Neuronal stem cell (in vitro differentiated cells): ENCODE data around the gene PANX1.

Source experiments
- DNase-seq: peaks from one replicate; pipeline ENCODE4 v3.0.0-alpha.2; 2013; ENCODE audit warnings: low spot score
- H2AFZ ChIP-seq: one replicate; pipeline ENCODE4 v1.6.1; 2013; ENCODE audit warnings: mild to moderate bottlenecking, low read length, inconsistent platforms
- H2AK5ac ChIP-seq: 2 replicates; pipeline ENCODE4 v1.6.1; 2013; ENCODE audit warnings: low read depth, mild to moderate bottlenecking, inconsistent platforms, low read length, moderate library complexity, mixed read lengths
- H2BK120ac ChIP-seq: 2 replicates; pipeline ENCODE4 v1.6.1; 2013; ENCODE audit warnings: low read depth, mild to moderate bottlenecking, inconsistent platforms, low read length, moderate library complexity, mixed read lengths
- H2BK12ac ChIP-seq: one replicate; pipeline ENCODE4 v1.6.1; 2013; ENCODE audit warnings: low read length, inconsistent platforms
- H2BK15ac ChIP-seq: 2 replicates; pipeline ENCODE4 v1.6.1; 2013; ENCODE audit warnings: mild to moderate bottlenecking, low read length, inconsistent platforms, mixed read lengths
- H2BK5ac ChIP-seq: one replicate; pipeline ENCODE4 v1.6.1; 2013; ENCODE audit warnings: inconsistent platforms, mild to moderate bottlenecking, low read length, moderate library complexity
- H3K14ac ChIP-seq: one replicate; pipeline ENCODE4 v1.6.1; 2013; ENCODE audit warnings: low read length, inconsistent platforms
- H3K18ac ChIP-seq: 2 replicates; pipeline ENCODE4 v1.6.1; 2013; ENCODE audit warnings: low read length, inconsistent platforms
- H3K23ac ChIP-seq: 2 replicates; pipeline ENCODE4 v1.6.1; 2013; ENCODE audit warnings: low read depth, mild to moderate bottlenecking, mixed read lengths, low read length, inconsistent platforms; ENCODE audit not compliant: poor library complexity
- H3K27ac ChIP-seq: replicated peaks from 3 replicates; pipeline ENCODE4 v1.5.1; 2013; ENCODE audit warnings: low read length, inconsistent platforms
- H3K27me3 ChIP-seq, 3 experiments: 2 replicates each; pipeline ENCODE4 v1.6.1; 2013; ENCODE audit warnings: low read length in 3 of 3, mild to moderate bottlenecking in 2 of 3, inconsistent platforms in 1 of 3, low read depth in 1 of 3, mixed read lengths in 1 of 3, moderate library complexity in 1 of 3; ENCODE audit not compliant: control insufficient read depth in 3 of 3, insufficient read depth in 3 of 3
- H3K36me3 ChIP-seq, 2 donors: replicated peaks in 1 of 2; 2 replicates each; pipeline ENCODE4 v1.6.1; 2013; ENCODE audit warnings: low read length in 2 of 2; ENCODE audit not compliant: control insufficient read depth in 2 of 2, insufficient read depth in 2 of 2
- H3K4ac ChIP-seq: 2 replicates; pipeline ENCODE4 v1.6.1; 2013; ENCODE audit warnings: inconsistent platforms, mild to moderate bottlenecking, low read length, moderate library complexity
- H3K4me1 ChIP-seq, 2 donors: 1 replicate in 1 of 2; 2 replicates in 1 of 2; pipeline ENCODE4 v1.6.1; 2013; ENCODE audit warnings: low read length in 2 of 2, low read depth in 1 of 2; ENCODE audit not compliant: control insufficient read depth in 2 of 2, insufficient read depth in 1 of 2
- H3K4me2 ChIP-seq: one replicate; pipeline ENCODE4 v1.6.1; 2013; ENCODE audit warnings: mild to moderate bottlenecking, low read length, inconsistent platforms; ENCODE audit not compliant: insufficient read depth, poor library complexity, severe bottlenecking
- H3K4me3 ChIP-seq, 2 donors: 2 replicates each; pipeline ENCODE4 v1.5.1; 2013; ENCODE audit warnings: low read length in 2 of 2, mild to moderate bottlenecking in 2 of 2, inconsistent platforms in 1 of 2, moderate library complexity in 1 of 2
- H3K79me1 ChIP-seq: one replicate; pipeline ENCODE4 v1.6.1; 2013; ENCODE audit warnings: low read depth, mild to moderate bottlenecking, inconsistent platforms, low read length, moderate library complexity
- H3K9ac ChIP-seq: one replicate; pipeline ENCODE4 v1.6.1; 2013; ENCODE audit warnings: mild to moderate bottlenecking, low read depth, low read length, inconsistent platforms; ENCODE audit not compliant: poor library complexity
- H3K9me3 ChIP-seq, 2 donors: replicated peaks in 1 of 2; 2 replicates each; pipeline versions ENCODE3 to v1.6.1; 2013; ENCODE audit warnings: low read length in 2 of 2, mild to moderate bottlenecking in 2 of 2, inconsistent platforms in 1 of 2, low read depth in 1 of 2, mixed read lengths in 1 of 2, moderate library complexity in 1 of 2; ENCODE audit not compliant: control insufficient read depth in 2 of 2, insufficient read depth in 1 of 2
- H4K8ac ChIP-seq: one replicate; pipeline ENCODE4 v1.6.1; 2013; ENCODE audit warnings: low read depth, mild to moderate bottlenecking, inconsistent platforms, low read length, moderate library complexity
- H4K91ac ChIP-seq: one replicate; pipeline ENCODE4 v1.6.1; 2013; ENCODE audit warnings: low read length, low read depth, mild to moderate bottlenecking, inconsistent platforms; ENCODE audit not compliant: poor library complexity
- WGBS, 2 donors: extraction: QIAGEN DNeasy Blood & Tissue Kit; methylation state at CpG; one replicate each; pipeline ENCODE4 v1.1.7; 2013; ENCODE audit warnings: missing lambda C conversion rate in 2 of 2, mixed read lengths in 1 of 2; ENCODE audit not compliant: insufficient read length in 2 of 2, insufficient replicate concordance in 1 of 2; ENCODE audit errors: extremely low coverage in 2 of 2; 5-methylcytosine and 5-hydroxymethylcytosine counted together

Gene PANX1

GRCh38 chr11:94151903-94152677 is 23.4 kb downstream of the PANX1 start:
- WGBS, 2 donors, result no CpG with 5 or more reads among the region's 6 CpGs
- no peak overlapping the region for H2BK5ac ChIP-seq
- no peak overlapping the region for H3K27ac ChIP-seq
- H3K23ac ChIP-seq, result no peak overlapping the region
- peaks cover 4% of the 10 kb centered on the region for H3K79me1 ChIP-seq
- DNase-seq, result no peak
- no peak overlapping the region for H2AK5ac ChIP-seq
- peaks cover 3 to 31% of the 10 kb centered on the region in 2 donors for H3K36me3 ChIP-seq
- no peak overlapping the region for H3K4me2 ChIP-seq
- peaks cover 5 to 7% of the 10 kb centered on the region in 2 donors for H3K4me1 ChIP-seq
- no peak overlapping the region for H3K4ac ChIP-seq
- H3K18ac ChIP-seq, result peak overlapping the region; percentile 42
- H4K8ac ChIP-seq, result no peak overlapping the region
- H2BK15ac ChIP-seq, result no peak overlapping the region
- no peaks in the 10 kb centered on the region for H3K27me3 ChIP-seq
- H2BK12ac ChIP-seq, result no peak overlapping the region
- H3K4me3 ChIP-seq, result no peak overlapping the region
- no peak overlapping the region for H2BK120ac ChIP-seq
- no peak overlapping the region for H4K91ac ChIP-seq
- H3K9me3 ChIP-seq, result peaks cover 0 to 5% of the 10 kb centered on the region in 2 donors
- no peak overlapping the region for H3K9ac ChIP-seq
- H3K14ac ChIP-seq, result no peak overlapping the region
- no peak overlapping the region for H2AFZ ChIP-seq

GRCh38 chr11:94152678-94153065 is 24.0 kb downstream of the PANX1 start:
- H3K4ac ChIP-seq, result no peak overlapping the region
- no peak overlapping the region for H2AK5ac ChIP-seq
- no peak for DNase-seq
- H2BK5ac ChIP-seq, result no peak overlapping the region
- H3K36me3 ChIP-seq, result peaks cover 3 to 31% of the 10 kb centered on the region in 2 donors
- H3K27ac ChIP-seq, result no peak overlapping the region
- peaks cover 0 to 5% of the 10 kb centered on the region in 2 donors for H3K9me3 ChIP-seq
- no peak overlapping the region for H2BK12ac ChIP-seq
- no peak overlapping the region for H2AFZ ChIP-seq
- no peak overlapping the region for H3K23ac ChIP-seq
- no peak overlapping the region for H3K4me2 ChIP-seq
- H4K8ac ChIP-seq, result no peak overlapping the region
- H3K14ac ChIP-seq, result no peak overlapping the region
- no peak overlapping the region for H4K91ac ChIP-seq
- H3K79me1 ChIP-seq, result peaks cover 4% of the 10 kb centered on the region
- peak overlapping the region; percentile 42 for H3K18ac ChIP-seq
- no CpG with 5 or more reads among the region's 6 CpGs for WGBS, 2 donors
- H3K27me3 ChIP-seq, result no peaks in the 10 kb centered on the region
- H3K4me1 ChIP-seq, result peaks cover 5% of the 10 kb centered on the region in 2 donors
- H3K9ac ChIP-seq, result no peak overlapping the region
- H2BK120ac ChIP-seq, result no peak overlapping the region
- no peak overlapping the region for H2BK15ac ChIP-seq
- H3K4me3 ChIP-seq, result no peak overlapping the region

GRCh38 chr11:94153320-94153719 is 24.7 kb downstream of the PANX1 start:
- H2AFZ ChIP-seq, result no peak overlapping the region
- no peak overlapping the region for H3K14ac ChIP-seq
- no peak overlapping the region for H2BK15ac ChIP-seq
- no peak overlapping the region for H2AK5ac ChIP-seq
- H3K27me3 ChIP-seq, result no peaks in the 10 kb centered on the region
- H3K27ac ChIP-seq, result no peak overlapping the region
- H4K8ac ChIP-seq, result no peak overlapping the region
- peaks cover 3 to 31% of the 10 kb centered on the region in 2 donors for H3K36me3 ChIP-seq
- no peak overlapping the region for H3K18ac ChIP-seq
- H3K4me3 ChIP-seq, result no peak overlapping the region
- peaks cover 5% of the 10 kb centered on the region in 2 donors for H3K4me1 ChIP-seq
- no CpG with 5 or more reads among the region's 3 CpGs for WGBS, 2 donors
- no peak overlapping the region for H2BK120ac ChIP-seq
- no peak overlapping the region for H3K4me2 ChIP-seq
- peaks cover 0 to 5% of the 10 kb centered on the region in 2 donors for H3K9me3 ChIP-seq
- H3K23ac ChIP-seq, result no peak overlapping the region
- no peak overlapping the region for H2BK5ac ChIP-seq
- no peak overlapping the region for H3K9ac ChIP-seq
- DNase-seq, result no peak
- H3K79me1 ChIP-seq, result peaks cover 4% of the 10 kb centered on the region
- no peak overlapping the region for H3K4ac ChIP-seq
- H2BK12ac ChIP-seq, result no peak overlapping the region
- H4K91ac ChIP-seq, result no peak overlapping the region

- peaks cover 5% of the 10 kb centered on the region in 2 donors for H3K4me1 ChIP-seq
- H3K4ac ChIP-seq, result no peak overlapping the region
- peaks cover 0 to 5% of the 10 kb centered on the region in 2 donors for H3K9me3 ChIP-seq
- no peak overlapping the region for H4K8ac ChIP-seq
- no peak overlapping the region for H3K4me2 ChIP-seq
- no peak overlapping the region for H2AK5ac ChIP-seq
- H2BK120ac ChIP-seq, result no peak overlapping the region
- DNase-seq, result no peak
- no peak overlapping the region for H4K91ac ChIP-seq
- no peak overlapping the region for H3K4me3 ChIP-seq
- no peak overlapping the region for H2BK5ac ChIP-seq
- peaks cover 4% of the 10 kb centered on the region for H3K79me1 ChIP-seq
- H3K23ac ChIP-seq, result no peak overlapping the region
- H2AFZ ChIP-seq, result no peak overlapping the region
- H3K27me3 ChIP-seq, result no peaks in the 10 kb centered on the region
- no peak overlapping the region for H2BK15ac ChIP-seq
- no peak overlapping the region for H2BK12ac ChIP-seq
- peaks cover 3 to 31% of the 10 kb centered on the region in 2 donors for H3K36me3 ChIP-seq
- no peak overlapping the region for H3K18ac ChIP-seq
- no peak overlapping the region for H3K9ac ChIP-seq
- H3K27ac ChIP-seq, result no peak overlapping the region
- no peak overlapping the region for H3K14ac ChIP-seq
- no CpG with 5 or more reads among the region's 3 CpGs for WGBS, 2 donors
Observed at GRCh38 chr11:94154095-94154856, 25.6 kb downstream of the PANX1 start.
